Fibroblast of skin of back (primary cell): Measurements from ENCODE around the gene UHRF2. TPM values are rescaled to one million over a fixed set of nuclear protein-coding genes. Genes with fewer than 3 reads are reported as not detected.
"Not testable (repeated sequence)": the region's sequence is repeated elsewhere in the genome, so short reads cannot be mapped to it uniquely, and the experiment has no call there.

Source experiments
- DNase-seq: peaks from one replicate; pipeline ENCODE4 v3.0.0-alpha.2; 2013
- polyA plus RNA-seq, 2 experiments: library from polyadenylated mRNA; unstranded; fragments of 120-200 nt; gene quantifications; one replicate each; pipeline ENCODE4 v1.2.1, GENCODE V29; 2013; ENCODE audit not compliant: insufficient read length in 2 of 2

UHRF2 gene
- 41.6 TPM for polyA plus RNA-seq (2013, experiment 1 of 2; ENCODE audit: insufficient read length)
- polyA plus RNA-seq (2013, experiment 2 of 2; ENCODE audit: insufficient read length) = 30.5 TPM

GRCh38 chr9:6412487-6413364 lies at the start of gene UHRF2:
Gene UHRF2, plus strand, starts transcription at chr9:6413199. Its CDS starts 292 bp downstream, at chr9:6413491.
- DNase-seq = peak; percentile 98

- DNase-seq = no peak
Observed at GRCh38 chr9:6367128-6367890, 45.7 kb upstream of the UHRF2 start.

DNA sequence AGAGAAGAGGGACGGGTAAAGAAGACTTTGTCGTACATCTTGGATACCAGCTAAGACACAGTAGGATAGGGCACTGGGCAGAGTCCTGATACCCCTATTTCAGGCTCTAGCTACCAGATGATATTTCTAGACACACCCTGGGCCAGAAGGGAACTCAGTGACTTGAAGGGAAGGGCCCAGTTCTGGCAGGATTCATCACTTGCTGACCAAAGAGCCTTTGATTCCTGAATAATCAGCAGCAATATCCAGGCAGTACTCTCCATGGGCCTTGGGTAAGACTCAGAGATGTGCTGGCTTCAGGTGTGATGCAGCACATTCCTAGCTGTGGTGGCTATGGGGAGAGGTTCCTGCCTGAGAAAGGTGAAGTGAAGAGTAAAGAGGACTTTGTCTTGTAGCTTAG lies 44.2 kb upstream of the UHRF2 start:
- DNase-seq = no peak

GRCh38 chr9:6381477-6382012 lies 31.5 kb upstream of the UHRF2 start:
- DNase-seq = not testable (repeated sequence)

GRCh38 chr9:6382681-6383080 lies 30.3 kb upstream of the UHRF2 start:
- DNase-seq = peak; percentile 19

GRCh38 chr9:6383551-6384225 lies 29.3 kb upstream of the UHRF2 start:
- DNase-seq = peak; percentile 82

DNA sequence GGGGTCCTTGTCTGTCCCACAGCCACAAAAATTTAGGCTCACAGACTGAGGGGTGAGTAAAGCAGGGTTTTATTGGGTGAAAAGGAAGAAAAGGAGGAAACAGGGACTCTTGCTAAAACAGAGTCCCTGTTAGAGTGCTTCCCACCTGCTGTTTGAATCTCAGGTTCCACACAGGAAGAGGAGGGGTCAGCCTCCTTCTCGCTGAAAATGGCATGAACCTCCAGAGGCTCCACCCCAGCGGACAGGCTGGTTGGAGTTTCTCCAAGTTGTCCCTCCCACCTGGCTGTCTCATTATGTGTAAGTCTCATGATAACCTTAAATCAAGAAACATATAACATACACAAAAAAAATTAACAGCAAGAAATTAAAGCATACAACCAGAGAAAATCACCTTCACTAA lies 28.3 kb upstream of the UHRF2 start:
- DNase-seq = no peak

DNA sequence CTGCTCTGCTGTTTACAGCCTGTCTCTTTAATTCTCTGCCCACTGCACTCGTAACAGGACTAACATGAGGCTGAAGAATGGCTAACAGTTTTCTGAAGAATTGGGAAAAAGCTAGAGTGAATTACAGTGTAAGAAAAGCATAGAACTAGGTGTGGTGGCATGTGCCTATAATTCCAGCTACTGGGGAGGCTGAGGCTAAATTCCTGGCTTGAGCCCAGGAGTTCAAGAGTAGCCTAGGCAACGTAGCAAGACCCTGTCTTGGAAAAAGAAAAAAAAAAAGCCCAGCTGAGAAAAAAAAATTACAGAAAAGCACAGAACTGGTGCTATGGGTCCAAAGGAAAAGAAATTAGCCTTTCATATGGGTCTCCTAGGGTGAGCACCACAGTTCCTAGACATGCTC lies 13.9 kb upstream of the UHRF2 start:
- DNase-seq = no peak

GRCh38 chr9:6405371-6405770 lies 7.6 kb upstream of the UHRF2 start:
- no peak for DNase-seq

DNA sequence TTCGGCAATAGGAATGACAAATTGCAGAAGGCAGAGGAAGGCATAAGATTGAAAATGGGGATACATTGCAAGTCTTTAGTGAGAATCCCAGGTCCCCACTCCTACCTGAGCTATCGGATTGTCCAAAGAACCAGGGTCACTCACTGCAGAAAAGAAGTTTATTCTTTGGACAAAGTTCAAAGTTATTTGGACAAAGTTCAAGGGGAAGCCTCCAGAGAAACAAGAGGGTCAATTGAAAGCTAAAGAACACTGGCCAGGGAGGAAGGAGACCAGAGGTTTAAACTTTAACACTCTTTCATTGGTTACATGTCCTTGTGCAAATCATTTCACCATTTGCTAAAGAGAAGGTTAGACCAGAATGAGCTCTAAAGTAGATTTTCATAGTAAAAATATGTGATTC lies 5.2 kb upstream of the UHRF2 start:
- no peak for DNase-seq

DNA sequence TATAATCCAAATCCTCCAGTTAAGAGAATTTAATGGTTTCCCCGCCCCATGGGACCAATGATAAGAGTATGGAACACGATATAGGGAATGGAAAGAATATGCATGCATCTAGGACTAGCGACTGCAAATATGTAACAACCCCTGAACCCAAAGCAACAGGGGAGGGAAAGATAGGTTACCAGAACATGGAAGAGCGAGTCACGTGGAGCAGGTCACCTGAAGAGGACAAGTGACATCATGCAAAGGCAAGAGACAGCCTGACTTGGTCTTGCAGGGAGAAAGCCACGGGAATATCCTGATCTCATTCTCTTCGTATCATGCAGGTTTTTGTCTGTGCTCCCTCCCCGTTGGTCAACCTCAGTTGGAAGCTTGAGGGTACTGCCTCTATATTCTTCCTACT lies 4.7 kb upstream of the UHRF2 start:
- no peak for DNase-seq

- DNase-seq = no peak
Observed at GRCh38 chr9:6409811-6410210, 3.2 kb upstream of the UHRF2 start.

DNA sequence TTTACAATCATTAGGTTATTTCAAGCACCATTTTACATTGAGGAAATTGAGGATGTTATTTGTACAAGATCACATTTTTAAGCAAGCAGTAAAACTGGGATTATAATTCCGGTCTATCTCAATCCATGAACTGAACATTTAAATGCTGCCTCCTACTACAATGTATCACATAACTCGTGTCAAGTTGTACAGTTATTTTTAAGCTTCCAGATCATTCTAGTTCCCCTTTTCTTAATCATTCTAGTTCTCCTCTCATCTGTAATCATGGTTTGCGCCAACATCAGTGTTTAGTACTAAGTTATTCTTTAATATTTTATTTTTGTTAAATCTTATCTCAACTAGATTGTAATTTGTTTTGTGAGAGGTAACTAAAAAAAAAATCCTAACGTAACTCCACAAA lies 2.4 kb upstream of the UHRF2 start:
- DNase-seq = no peak

GRCh38 chr9:6413365-6414246 lies 607 bp downstream of the UHRF2 start:
- no peak for DNase-seq

DNA sequence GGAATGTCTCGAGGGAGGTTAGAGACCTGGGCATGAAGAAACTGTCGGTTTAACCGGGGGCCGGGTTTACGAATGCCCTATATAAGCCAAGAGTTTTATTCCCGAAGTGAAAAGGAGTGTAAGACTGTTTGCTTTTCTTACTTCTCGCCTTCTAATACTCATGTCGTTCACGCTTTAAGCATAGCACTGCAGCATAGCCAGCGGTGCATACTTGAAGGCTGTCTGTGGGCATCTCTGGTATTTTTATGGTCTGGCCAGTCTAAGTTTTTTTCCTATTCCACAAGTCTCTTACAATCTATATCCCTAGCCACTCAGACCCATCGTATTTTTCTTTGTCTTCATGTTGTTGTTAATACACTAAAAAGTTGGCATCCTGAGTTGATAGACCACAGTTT lies 1.2 kb downstream of the UHRF2 start:
- peak; percentile 65 for DNase-seq

- DNase-seq = no peak
Observed at GRCh38 chr9:6415266-6415665, 2.3 kb downstream of the UHRF2 start.

GRCh38 chr9:6417186-6417585 lies 4.2 kb downstream of the UHRF2 start:
- DNase-seq = no peak

- no peak for DNase-seq
Observed at GRCh38 chr9:6418764-6419163, 5.8 kb downstream of the UHRF2 start.

- DNase-seq = no peak
Observed at GRCh38 chr9:6424940-6425339, 11.9 kb downstream of the UHRF2 start.

GRCh38 chr9:6426117-6426516 lies 13.1 kb downstream of the UHRF2 start:
- DNase-seq = no peak
